MM.1S (cell line): ENCODE measurements around the gene CD40.

Experiments
- EZH2 ChIP-seq: fragments of 300-600 bp; sonication (generic); optimal IDR thresholded peaks from 2 replicates; pipeline ENCODE3; 2017; ENCODE audit warnings: low read depth, mild to moderate bottlenecking, antibody characterized with exemption, low read length, mixed read lengths
- EZH2phosphoT487 ChIP-seq: fragments of 300-600 bp; sonication (generic); IDR thresholded peaks from 2 replicates; pipeline ENCODE4 v1.6.1; 2018; ENCODE audit warnings: antibody characterized with exemption, low read length
- TF ChIP-seq, protein P1 (sequence below): fragments of 300-600 bp; sonication (generic); IDR thresholded peaks from 2 replicates; pipeline ENCODE4 v1.5.1; 2016; ENCODE audit warnings: antibody characterized with exemption, low read length, mixed read lengths

DNA sequence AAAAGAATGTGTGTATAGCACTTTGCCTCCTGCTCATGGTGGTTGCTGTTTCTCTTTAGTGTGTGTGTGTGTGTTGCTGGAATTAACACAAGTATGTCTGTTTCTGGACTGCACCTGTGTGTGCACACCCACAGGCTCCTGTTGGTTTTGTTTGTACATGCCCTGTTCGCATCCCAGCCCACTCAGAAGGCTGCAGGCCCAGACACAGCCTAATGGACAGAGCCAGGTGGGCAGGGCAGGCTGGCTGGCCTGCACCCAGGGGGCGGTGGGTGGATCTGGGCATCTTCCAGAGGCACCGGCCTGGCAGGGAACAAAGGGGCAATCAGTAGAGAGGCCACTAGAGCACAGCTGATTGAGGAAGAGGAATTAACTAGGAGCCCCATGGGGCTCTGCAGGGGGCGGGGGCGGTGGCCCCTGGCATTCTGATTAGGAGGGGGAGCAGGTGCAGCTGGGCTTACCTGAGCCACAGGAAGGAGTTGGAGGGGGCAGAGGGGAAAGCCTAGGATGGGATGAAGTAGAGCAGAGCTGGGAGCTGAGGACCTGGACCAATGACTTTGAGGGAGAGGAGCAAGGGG, 21.9 kb downstream of the CD40 start:
- TF ChIP-seq EZH2phosphoT487 (no peak), EZH2 (no peak)
- TF ChIP-seq, protein P1, sequence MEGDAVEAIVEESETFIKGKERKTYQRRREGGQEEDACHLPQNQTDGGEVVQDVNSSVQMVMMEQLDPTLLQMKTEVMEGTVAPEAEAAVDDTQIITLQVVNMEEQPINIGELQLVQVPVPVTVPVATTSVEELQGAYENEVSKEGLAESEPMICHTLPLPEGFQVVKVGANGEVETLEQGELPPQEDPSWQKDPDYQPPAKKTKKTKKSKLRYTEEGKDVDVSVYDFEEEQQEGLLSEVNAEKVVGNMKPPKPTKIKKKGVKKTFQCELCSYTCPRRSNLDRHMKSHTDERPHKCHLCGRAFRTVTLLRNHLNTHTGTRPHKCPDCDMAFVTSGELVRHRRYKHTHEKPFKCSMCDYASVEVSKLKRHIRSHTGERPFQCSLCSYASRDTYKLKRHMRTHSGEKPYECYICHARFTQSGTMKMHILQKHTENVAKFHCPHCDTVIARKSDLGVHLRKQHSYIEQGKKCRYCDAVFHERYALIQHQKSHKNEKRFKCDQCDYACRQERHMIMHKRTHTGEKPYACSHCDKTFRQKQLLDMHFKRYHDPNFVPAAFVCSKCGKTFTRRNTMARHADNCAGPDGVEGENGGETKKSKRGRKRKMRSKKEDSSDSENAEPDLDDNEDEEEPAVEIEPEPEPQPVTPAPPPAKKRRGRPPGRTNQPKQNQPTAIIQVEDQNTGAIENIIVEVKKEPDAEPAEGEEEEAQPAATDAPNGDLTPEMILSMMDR: no peak
